Stimulated activated CD4-positive, alpha-beta T cell treated with anti-CD3 and anti-CD28 coated beads, Interleukin-1b, Interleukin-23, amount 100 ng/mL, for 1 hour (primary cell): ENCODE data around the gene TRIM44.

Experiments used
- DNase-seq, 2 donors: peaks; one replicate each; pipeline ENCODE4 v3.0.0-alpha.2; 2020; ENCODE audit warnings: low read depth in 2 of 2

Gene TRIM44

DNA sequence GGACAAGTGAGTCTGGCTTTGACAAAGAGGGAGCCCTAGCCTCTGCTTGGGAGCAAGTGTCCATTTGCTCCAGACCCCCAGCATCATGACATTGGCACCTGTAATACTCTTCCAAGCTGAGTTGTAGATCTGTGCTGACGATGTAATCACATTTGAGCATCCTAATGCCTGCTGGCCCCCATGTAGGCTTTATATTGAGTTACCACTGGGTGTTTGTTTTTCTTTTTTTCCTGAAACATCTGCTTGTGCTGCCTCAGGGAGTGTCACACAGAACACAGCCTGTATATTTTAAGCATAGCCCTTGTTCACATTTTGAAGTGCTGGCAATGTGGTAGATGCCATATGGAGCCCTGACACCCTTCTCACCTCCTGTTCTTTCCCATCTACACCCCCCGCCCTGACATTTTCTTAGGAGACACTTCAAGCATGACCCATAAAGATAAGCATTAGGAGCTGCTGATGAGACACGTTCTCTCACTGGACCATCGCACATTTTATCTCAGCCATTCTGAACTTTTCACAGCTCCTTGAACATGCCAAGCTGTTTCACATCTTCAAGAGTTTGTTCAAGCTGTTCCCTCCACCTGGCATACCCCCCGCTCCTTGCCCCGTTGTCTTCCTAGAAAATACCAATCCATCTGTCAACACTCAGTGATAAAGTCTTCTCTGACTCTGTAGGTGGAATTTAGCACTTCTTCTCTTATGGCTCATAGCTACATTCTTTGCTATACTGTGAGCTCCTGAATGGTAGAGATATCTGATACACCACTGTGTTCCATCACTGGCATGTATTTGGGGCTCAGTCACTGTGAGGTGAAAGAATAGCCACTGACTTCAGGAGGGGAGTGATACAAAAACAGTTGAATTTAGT lies 128.7 kb downstream of the TRIM44 start:
- no peak for DNase-seq

DNA sequence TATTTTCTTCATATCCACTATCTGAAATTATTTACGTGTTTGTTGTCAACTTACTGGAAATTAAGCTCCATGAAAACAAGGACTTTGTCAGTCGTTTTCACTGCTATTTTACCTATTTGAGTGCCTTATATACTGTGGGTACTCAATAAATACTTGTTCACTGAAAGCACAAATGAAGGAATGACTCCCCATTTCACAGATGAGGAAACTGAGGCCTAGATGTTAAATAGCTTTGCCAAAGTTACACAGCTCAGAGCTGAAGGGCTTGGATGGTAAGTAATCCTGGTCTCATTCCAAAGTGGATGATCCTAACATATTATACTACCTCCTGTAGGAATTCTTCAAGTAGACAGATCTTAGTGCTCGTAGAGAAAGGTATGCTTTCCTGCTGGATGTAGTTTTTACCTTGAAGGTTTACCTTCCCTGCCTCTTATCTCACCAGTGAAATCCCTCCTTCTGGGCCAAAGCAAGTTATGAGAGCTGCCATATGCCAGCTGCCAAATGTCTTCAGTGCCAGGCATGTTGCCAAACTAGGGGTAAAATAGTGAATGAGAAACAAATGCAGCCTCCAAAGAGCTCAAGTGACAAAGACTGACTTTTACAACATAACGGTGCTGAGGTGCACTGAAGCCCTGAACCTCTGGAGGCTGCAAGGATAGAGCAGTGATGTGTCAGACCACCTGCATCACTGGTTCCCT lies 129.7 kb downstream of the TRIM44 start:
- DNase-seq = no peak

GRCh38 chr11:35792846-35793192 lies 130.2 kb downstream of the TRIM44 start:
- no peak for DNase-seq

- no peak for DNase-seq
Observed at GRCh38 chr11:35794333-35794732, 131.8 kb downstream of the TRIM44 start.

GRCh38 chr11:35794850-35795249 lies 132.3 kb downstream of the TRIM44 start:
- no peak for DNase-seq

DNA sequence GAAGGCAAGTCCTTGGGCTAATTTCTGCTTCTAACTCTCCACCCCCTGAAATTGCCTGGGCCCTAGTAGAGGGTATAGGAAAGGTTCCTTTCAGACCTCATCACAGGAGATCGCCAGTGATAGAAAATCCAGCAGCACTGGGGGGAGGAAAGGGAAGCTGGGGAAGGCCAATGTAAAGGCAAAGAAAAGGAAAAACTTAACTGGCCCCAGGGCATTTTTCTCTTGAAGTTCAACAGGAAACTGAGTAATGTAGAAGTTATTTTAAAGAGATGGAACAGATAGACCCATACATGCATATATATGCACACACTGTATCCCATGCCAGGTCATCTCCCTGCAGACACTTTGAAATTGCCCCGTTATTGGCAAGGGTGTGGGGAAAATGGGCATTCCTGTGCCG lies 134.0 kb downstream of the TRIM44 start:
- DNase-seq = no peak

- DNase-seq = no peak
Observed at GRCh38 chr11:35798423-35798822, 135.8 kb downstream of the TRIM44 start.

GRCh38 chr11:35798983-35799382 lies 136.4 kb downstream of the TRIM44 start:
- no peak for DNase-seq

DNA sequence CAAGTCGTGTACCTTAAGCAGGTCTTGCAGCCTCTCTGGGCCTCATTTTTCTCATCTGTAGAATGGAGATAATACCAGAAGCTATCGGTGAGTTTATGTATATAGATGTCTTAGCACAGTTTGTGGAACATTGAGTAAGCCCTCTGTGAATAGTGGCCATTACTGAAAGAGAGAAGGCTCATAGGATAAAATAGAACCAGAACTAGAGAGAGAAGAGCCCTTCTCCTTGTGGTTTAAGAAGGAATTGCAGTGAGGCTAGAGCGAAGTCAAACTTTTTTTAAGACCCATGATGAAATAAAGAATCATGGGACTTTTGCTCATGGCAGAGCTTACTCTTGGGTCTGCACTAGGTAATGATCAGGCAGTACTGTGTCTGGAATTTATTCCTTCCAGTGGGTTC lies 137.1 kb downstream of the TRIM44 start:
- DNase-seq = no peak

DNA sequence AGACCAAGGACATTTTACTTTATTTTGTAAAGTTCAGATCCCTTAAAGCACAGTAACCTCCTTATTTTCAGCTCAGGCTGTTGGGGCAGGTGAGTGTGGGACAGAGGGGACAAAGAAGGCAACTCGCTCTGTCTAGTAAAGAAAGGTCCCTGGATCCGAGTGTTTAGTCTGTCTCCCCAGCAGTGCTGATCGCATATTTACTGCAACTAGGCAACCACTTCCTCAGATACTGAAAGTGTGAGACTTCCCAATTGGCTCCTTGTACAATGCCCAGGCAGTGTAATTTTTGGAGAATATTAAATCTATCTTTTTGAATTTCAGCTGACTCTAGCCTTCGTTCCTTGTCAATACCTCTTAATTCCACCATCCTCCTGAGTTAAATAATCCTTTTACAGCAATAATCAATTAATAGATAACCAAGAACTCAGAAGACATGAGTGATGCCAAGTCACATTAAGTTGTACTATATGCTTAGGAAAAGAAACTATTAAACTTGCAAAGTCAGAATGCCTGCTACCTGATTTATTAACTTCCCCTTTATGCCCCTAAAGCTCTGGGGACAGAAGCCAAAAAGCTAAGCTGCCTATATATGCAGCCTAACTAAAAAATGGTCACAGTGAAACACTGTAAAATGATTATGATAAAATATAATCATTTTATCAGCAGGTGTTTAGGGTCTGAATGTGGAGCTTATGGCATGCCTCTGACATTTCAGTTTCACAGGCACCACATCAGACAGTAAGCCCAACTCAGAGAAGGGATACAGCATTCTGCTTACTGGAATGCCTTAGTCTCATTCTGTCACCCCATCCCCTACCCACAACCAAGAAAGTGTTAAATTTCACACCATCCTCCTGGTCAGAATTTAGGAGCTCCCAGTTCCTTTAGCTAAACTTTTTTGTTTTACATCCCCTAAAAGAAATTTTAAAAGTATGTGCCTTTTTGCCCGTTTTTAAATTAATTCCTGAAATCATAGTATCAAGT lies 138.7 kb downstream of the TRIM44 start:
- no peak for DNase-seq

GRCh38 chr11:35802221-35802620 lies 139.6 kb downstream of the TRIM44 start:
- no peak for DNase-seq

DNA sequence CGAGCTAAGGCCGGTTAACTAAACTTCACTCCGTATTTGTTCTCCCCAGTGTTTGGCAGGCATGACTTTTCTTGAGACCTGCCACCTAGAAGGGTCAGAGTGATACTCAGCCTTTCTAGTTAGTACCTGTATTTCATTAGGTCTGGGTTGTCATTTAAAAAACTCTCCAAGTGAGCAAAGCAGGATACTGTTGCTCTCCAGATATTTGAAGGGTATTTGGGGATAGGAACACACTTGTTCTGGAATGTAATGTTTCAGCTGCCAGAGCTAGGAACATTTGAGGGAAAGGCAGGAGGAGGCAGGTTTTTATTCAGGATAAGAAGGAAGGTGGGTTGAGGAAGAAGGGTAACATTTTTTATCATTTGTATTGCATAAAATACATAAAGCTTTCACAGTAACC lies 140.1 kb downstream of the TRIM44 start:
- no peak for DNase-seq

- no peak for DNase-seq
Observed at GRCh38 chr11:35803115-35803514, 140.5 kb downstream of the TRIM44 start.

DNA sequence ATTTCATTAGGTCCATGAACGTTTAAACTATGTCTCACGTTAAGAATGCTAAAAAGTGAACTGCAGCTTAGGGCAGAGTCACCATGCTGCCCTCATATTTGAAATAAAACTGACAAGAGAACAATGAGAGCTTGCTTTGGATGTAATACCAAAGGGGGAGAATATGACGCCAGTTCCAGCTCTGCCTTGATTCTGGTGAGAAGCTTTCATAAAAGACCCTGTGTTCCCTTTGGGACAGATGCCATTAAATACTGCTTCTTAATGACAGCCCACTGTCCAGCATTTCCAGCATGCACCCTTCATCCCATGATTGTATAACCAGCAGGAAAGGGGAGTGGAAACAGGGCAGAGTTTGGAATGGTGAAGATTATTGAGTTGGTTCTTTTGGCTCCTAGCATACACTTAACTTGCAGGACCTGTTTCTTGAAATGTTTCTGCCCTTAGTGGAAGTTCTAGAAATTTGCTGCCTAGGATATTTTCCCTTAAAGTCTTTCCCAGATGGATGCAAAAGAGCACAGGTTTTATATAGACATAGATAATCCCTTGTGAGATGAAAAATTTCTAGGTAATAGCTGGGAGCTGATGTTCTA lies 142.0 kb downstream of the TRIM44 start:
- no peak for DNase-seq

DNA sequence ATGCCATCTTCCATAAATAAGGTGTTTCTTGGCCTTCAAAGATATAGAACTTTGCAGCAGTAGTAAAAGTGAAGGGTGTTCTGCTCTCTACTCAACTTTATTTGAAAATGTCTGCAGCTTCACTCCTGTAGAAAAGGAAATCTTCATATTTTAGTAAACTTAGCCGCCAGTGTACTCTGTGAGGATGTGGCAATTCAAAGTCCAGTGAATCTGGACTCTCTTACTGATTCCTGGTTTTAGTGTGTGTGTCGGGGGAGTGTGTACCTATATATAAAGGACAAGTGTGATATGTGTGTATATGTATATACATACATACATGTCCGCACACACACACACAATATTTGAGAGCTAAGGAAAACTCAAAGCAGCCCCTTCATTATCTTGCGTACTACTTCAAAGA lies 147.0 kb downstream of the TRIM44 start:
- no peak for DNase-seq

DNA sequence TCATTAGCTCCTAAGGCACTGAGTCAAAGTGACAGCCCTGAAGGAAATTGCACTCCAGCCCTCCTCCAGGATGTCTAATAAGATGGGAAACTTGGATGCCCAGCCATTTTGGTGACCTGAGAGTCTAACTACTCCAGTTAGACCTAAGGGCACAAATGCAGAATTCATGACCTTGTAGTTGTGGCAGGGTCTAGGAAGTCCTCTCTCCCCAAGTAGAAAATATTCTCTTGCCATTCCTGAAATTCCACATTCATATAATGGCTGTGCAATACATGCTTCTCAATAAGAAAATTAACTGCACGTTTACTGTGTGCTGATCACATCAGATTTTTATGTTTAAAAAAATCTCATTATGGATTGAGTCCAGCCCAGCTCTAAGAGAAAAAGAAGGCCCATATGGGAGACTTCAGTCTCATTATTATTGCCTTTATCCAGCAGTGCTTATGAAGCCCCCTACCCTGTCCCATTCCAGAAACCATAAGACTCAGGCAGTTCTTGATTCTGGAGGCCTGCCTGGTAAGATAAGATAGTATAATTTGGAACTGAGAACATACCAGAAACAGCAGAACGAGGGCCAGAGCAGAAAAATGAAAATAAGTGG lies 147.6 kb downstream of the TRIM44 start:
- no peak for DNase-seq

DNA sequence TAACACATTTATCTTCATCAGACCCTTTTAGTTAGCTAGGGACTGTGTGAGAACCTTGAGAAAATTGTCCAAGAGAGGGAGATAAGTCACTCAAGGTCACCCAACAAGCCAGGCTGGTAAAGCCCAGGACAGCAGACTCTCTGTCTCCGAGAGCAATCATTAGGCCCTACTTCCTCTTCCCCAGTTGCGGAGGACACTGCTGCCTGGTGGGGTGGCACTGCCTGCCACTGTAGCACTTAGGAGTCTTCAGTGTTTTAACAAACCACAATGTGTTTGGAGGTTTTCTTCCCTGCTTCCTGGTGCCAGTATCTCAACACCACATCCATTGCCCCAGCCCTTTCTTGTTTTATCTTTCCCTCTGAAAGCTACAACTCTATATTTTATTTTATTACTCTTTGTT lies 149.2 kb downstream of the TRIM44 start:
- DNase-seq = no peak

DNA sequence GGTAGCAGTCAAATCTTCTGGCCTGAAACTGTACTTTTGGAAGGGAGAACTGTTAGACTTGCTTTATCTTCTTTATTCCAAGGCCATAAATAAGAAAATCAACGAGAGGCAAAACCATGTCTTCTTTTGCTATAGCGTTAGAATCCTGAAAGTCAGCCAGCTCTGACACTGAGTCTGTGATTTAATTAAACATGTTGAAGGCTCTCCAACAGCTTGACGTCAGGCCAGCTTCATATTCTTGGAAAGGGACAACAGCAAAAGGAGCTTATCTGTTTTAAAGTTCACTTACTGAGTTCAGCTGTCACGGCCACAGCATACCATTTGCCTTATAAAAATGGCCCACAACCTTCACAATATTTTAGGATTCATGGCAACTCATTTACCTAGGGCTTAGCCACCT lies 150.3 kb downstream of the TRIM44 start:
- DNase-seq = no peak

DNA sequence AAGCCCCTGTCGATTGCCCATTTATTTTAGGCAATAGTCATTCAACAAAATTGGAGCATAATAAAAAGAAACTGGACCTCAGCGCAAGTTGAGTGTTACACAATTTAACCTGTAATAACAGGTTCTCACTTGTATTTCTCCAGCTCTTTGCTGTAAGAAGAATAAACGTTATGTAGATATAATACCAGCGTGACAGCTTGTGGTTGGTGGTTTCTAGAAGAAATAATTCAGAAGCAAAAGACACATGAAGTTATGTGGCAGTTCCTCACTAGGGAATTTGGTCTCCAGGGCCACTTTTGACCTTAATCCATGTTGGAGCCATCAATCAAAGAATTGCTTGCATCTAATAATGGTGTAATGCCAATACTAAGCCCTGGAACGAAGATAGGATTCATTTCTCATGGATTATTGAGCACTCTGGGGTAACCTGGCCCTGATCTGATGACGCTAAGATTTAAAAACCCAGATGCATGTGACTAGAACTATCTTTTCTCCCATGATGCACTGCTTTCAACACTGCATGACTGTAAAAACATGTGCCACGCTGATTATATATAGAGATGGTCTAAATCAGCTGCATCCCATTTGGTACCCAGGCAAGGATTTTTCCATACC lies 151.6 kb downstream of the TRIM44 start:
- no peak for DNase-seq

GRCh38 chr11:35814720-35815305 lies 152.2 kb downstream of the TRIM44 start:
- DNase-seq = no peak
